Epidermal melanocyte (primary cell): ENCODE measurements around the gene KRT27.
"Not testable (repeated sequence)": the region's sequence is repeated elsewhere in the genome, so short reads cannot be mapped to it uniquely, and the experiment has no call there.

Source experiments
- DNase-seq: peaks from one replicate; pipeline ENCODE4 v3.0.0; 2011; ENCODE audit warnings: low spot score; ENCODE audit not compliant: insufficient read length

Gene KRT27

GRCh38 chr17:40760105-40761016 is 22.0 kb downstream of the KRT27 start:
- DNase-seq, result no peak

- DNase-seq, result no peak
These were observed 27.1 kb downstream of the KRT27 start, which contains the start of gene KRT25 for GRCh38 chr17:40755231-40755630. KRT25 (minus strand) TSS chr17:40755331; CDS start chr17:40755271, 60 bp downstream.

DNA sequence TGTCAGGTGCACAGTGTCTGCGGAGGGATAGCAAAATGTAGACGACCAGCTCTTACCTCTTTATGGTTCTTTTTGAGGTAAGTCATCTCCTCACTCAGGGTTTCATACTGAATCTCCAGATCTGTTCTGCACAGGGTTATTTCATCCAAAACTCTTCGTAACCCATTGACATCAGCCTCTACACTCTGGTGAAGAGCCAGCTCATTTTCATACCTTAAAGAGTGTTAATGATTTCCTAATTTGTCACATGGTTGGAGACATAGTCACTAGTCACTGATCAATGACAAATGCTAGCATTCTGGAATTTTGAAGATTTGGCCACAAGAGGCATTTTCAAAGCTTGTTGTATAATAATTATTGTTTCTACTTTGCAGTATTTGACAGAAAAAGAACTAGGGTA is 28.5 kb downstream of the KRT27 start:
- DNase-seq, result no peak

DNA sequence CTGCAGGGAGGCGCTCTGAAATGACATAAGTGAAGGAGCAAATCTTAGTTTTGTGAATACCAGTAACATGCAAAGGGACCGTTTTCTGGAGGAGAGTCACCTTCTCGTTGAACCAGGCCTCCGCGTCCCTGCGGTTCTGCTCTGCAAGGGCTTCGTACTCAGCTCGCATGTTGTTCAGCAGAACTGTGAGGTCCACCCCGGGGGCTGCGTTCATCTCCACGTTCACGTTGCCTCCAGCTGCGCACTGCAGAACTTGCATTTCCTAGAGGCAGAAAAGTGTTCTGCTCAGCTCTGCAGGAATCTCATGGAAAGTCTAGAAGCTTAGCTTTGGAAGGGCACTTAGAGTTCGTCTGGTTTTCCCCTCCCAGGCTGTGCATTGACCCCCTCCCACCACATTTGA is 31.3 kb downstream of the KRT27 start:
- DNase-seq, result no peak

GRCh38 chr17:40750391-40750790 is 32.0 kb downstream of the KRT27 start:
- no peak for DNase-seq

GRCh38 chr17:40748666-40749065 is 33.7 kb downstream of the KRT27 start:
- not testable (repeated sequence) for DNase-seq

- no peak for DNase-seq
These were observed 43.8 kb downstream of the KRT27 start for GRCh38 chr17:40738553-40738952.

DNA sequence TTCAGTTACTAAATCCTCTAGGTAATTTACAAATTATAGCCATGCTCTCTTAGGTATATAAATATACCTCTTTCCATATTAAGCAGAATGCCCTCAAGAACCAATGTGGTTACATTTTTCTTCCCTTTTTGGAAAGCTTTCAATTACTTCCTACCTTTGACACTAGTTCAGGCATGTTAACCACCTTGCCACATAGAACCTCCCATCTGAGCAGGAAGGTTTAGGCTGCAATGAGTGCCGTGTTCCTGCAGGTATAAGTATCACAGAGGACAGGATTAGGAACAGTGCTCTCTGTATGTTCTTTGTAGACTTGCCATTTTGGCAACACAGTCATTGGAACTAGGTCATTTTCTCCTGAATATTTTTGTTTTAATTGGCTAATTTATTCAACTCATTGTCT is 47.3 kb downstream of the KRT27 start:
- no peak for DNase-seq

DNA sequence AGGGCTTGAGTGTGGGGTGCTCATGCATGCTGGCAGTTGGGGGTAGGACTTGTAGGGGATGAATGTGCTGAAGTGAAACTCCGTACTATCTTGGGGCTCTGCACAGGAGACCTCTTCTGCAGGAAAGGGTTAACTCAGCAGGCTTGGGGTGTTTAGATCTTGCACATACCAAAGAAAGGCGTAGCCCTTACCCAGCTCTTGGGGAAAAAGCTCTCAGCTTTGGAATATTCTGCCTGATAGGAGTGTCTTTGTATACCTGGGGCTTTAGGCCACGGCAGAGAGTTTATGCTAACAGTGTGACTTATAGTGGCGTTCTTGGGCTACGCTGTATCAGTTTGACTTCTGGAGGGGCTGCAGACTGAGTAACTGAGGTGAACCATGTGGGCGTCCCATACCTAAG is 48.3 kb downstream of the KRT27 start:
- no peak for DNase-seq

DNA sequence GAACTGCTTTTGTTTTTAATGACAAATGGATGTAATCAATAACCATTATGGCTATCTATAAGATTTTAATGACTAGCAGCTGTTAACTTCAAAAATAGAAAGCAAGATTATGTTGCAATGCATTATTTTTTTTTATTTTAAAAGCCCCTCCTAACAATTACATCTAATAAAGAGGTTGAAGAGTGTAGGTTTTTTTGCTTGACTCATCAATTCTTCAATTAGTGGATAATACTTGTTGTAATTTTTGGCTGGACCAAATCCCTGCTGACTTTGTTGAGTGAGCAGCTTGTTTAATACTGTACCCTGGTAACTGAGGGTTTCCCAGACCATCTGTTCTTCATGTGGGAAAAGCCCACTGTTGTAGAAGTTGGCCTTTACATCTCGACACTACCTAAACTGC is 51.4 kb downstream of the KRT27 start:
- no peak for DNase-seq

DNA sequence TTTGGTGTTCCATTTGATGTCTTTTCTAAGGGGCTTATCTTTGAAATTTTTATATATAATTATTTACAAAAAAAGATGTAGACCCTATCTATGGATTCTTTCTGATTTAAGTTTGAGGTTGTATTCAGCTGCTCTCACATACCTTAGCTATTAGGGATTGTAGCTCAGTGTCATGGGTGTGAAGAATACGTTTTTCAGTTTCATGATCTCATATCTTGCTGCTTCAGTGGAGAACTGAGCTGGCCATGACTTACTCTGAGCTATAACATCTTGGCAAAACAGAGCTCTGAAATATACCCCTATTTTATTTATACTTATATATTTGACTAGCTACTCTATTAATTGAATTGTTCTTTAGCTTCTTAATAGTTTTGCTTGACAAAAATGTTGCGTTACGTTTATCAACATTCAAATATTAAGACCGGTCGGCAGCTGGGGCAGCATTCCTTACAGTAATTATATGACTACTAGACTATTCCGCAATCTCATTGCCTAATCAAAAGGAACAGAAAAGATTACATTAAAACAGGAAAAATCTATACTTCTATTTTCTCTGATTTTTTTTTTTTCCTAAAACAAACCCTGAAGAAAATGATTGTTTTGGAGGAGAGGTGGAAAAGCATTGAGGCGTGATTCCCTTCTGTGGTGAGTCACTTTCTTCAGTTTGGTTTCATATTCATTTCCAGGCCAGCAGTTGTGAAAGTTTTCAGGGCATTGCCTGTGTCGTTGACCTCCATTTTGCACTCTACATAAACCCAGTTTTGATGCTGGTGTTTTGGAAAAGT is 54.7 kb downstream of the KRT27 start:
- DNase-seq, result no peak

GRCh38 chr17:40726919-40727318 is 55.4 kb downstream of the KRT27 start:
- no peak for DNase-seq
